Measurements from ENCODE around the gene AKR7A3. TPM values are rescaled to one million over a fixed set of nuclear protein-coding genes. Genes with fewer than 3 reads are reported as not detected.

AKR7A3 gene
- total and polyA plus RNA-seq, 9 of the 15 experiments (the other 6 are each of a cell fraction or from before 2014, with no cell fraction given) = 0.04 to 1.5 (median 0.44) TPM; not detected in 1

DNA sequence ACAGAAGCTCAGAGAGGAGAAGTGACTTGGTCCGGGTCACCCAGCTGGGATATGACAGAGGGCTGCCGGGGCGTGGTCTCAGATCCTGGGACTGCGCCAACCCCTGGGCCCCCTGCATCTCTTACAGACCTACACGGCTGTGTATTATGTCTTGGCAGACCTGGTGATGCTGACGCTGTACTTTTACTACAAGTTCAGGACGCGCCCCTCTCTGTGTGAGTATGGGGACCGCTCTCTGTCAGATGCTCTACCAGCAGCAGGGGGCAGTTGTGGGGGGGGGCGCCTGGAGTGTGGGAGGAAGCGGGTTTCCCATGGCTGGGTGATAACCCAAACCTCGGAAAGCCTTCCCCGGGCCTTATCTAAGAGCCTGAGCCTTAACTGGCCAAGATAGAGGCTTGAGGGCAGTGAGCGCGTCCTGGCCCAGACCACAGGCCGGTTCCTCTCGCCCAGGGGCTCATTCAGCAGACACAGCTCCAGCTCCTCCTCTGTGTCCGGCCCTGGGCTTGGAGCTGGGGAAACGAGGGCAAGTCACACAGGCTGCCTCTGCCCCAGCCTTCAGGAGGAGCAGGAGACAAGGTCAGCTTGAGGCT, 36.9 kb upstream of the AKR7A3 start (continued):
- TF ChIP-seq NFIX (CRISPR knock-in tag; IDR thresholded peaks at IDR 0.05; ENCODE audit: low read depth) (no peak), SIN3A (IDR thresholded peaks at IDR 0.05; ENCODE audit: borderline replicate concordance in 2 of 2, control insufficient read depth in 1 of 2, low read depth in 2 of 2, low read length in 2 of 2) (no peak), TEAD4 (IDR thresholded peaks at IDR 0.05; ENCODE audit: low read length) (peak; percentile 67), TEAD4 (CRISPR knock-in tag; IDR thresholded peaks at IDR 0.05; ENCODE audit: borderline replicate concordance) (no peak), ZNF551 (CRISPR knock-in tag; IDR thresholded peaks at IDR 0.05) (no peak), RBM15 (IDR thresholded peaks at IDR 0.05; ENCODE audit: insufficient read depth, low read length) (no peak), ZFPM2 (CRISPR knock-in tag; IDR thresholded peaks at IDR 0.05) (no peak), TAL1 (IDR thresholded peaks at IDR 0.05) (peak; percentile 52; the same call in 1 of the 2 replicates), ZNF175 (CRISPR knock-in tag; IDR thresholded peaks at IDR 0.05; ENCODE audit: low read depth) (no peak), CHAMP1 (IDR thresholded peaks at IDR 0.05) (no peak), ARID1B (IDR thresholded peaks at IDR 0.05) (peak; percentile 87), FOXO4 (CRISPR knock-in tag; IDR thresholded peaks at IDR 0.05) (no peak), ZNF644 (tag; IDR thresholded peaks at IDR 0.05; ENCODE audit: low read depth) (no peak)
- TF ChIP-seq, protein P1, sequence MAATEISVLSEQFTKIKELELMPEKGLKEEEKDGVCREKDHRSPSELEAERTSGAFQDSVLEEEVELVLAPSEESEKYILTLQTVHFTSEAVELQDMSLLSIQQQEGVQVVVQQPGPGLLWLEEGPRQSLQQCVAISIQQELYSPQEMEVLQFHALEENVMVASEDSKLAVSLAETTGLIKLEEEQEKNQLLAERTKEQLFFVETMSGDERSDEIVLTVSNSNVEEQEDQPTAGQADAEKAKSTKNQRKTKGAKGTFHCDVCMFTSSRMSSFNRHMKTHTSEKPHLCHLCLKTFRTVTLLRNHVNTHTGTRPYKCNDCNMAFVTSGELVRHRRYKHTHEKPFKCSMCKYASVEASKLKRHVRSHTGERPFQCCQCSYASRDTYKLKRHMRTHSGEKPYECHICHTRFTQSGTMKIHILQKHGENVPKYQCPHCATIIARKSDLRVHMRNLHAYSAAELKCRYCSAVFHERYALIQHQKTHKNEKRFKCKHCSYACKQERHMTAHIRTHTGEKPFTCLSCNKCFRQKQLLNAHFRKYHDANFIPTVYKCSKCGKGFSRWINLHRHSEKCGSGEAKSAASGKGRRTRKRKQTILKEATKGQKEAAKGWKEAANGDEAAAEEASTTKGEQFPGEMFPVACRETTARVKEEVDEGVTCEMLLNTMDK (IDR thresholded peaks at IDR 0.05; ENCODE audit: borderline replicate concordance, insufficient read depth, low read depth, low read length, poor library complexity, severe bottlenecking) = no peak
- TF ChIP-seq, protein P2, sequence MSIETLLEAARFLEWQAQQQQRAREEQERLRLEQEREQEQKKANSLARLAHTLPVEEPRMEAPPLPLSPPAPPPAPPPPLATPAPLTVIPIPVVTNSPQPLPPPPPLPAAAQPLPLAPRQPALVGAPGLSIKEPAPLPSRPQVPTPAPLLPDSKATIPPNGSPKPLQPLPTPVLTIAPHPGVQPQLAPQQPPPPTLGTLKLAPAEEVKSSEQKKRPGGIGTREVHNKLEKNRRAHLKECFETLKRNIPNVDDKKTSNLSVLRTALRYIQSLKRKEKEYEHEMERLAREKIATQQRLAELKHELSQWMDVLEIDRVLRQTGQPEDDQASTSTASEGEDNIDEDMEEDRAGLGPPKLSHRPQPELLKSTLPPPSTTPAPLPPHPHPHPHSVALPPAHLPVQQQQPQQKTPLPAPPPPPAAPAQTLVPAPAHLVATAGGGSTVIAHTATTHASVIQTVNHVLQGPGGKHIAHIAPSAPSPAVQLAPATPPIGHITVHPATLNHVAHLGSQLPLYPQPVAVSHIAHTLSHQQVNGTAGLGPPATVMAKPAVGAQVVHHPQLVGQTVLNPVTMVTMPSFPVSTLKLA (conservative IDR thresholded peaks at IDR 0.05) = peak in 1 of 2 experiments; percentile 55; a peak in 2 of 4 replicates
- TF ChIP-seq, protein P3, sequence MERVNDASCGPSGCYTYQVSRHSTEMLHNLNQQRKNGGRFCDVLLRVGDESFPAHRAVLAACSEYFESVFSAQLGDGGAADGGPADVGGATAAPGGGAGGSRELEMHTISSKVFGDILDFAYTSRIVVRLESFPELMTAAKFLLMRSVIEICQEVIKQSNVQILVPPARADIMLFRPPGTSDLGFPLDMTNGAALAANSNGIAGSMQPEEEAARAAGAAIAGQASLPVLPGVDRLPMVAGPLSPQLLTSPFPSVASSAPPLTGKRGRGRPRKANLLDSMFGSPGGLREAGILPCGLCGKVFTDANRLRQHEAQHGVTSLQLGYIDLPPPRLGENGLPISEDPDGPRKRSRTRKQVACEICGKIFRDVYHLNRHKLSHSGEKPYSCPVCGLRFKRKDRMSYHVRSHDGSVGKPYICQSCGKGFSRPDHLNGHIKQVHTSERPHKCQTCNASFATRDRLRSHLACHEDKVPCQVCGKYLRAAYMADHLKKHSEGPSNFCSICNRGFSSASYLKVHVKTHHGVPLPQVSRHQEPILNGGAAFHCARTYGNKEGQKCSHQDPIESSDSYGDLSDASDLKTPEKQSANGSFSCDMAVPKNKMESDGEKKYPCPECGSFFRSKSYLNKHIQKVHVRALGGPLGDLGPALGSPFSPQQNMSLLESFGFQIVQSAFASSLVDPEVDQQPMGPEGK (CRISPR knock-in tag; IDR thresholded peaks at IDR 0.05; ENCODE audit: borderline replicate concordance) = no peak
- TF ChIP-seq, protein P4, sequence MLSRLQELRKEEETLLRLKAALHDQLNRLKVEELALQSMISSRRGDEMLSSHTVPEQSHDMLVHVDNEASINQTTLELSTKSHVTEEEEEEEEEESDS (CRISPR knock-in tag; IDR thresholded peaks at IDR 0.05) = no peak

Measured in K562 (cell line).